K562 (cell line): Measurements from ENCODE around the gene SCAMP2. TPM values are rescaled to one million over a fixed set of nuclear protein-coding genes. Genes with fewer than 3 reads are reported as not detected.

ENCODE experiments used
- BDP1 ChIP-seq: IDR thresholded peaks from 3 replicates; pipeline ENCODE4 v1.6.1; 2011; ENCODE audit not compliant: insufficient read length, insufficient read depth
- CREB1 ChIP-seq, 2 experiments: sonication (generic) in 1 of 2; formaldehyde crosslinking in 1 of 2; IDR thresholded peaks; 2 replicates each; pipeline versions ENCODE4 v1.6.1 to v1.8.0; 2012 to 2022; ENCODE audit warnings: inconsistent platforms in 1 of 2, mild to moderate bottlenecking in 1 of 2, missing genetic modification reagents in 1 of 2, moderate library complexity in 1 of 2
- EP400 ChIP-seq: fragments of 450-650 bp; IDR thresholded peaks from 2 replicates; pipeline ENCODE4 v1.6.1; 2017; ENCODE audit warnings: antibody characterized with exemption, mild to moderate bottlenecking, moderate library complexity
- ESRRA ChIP-seq: fragments of 450-650 bp; IDR thresholded peaks from 2 replicates; pipeline ENCODE4 v1.6.1; 2014; ENCODE audit warnings: low read depth, mild to moderate bottlenecking, moderate library complexity, borderline replicate concordance
- GATAD2A ChIP-seq: fragments of 450-650 bp; IDR thresholded peaks from 2 replicates; pipeline ENCODE4 v1.6.1; 2017
- SMARCB1 ChIP-seq: IDR thresholded peaks from 2 replicates; pipeline ENCODE4 v1.6.1; 2011; ENCODE audit warnings: improper control_type of control experiment, low read depth; ENCODE audit not compliant: insufficient read length
- TCF7 ChIP-seq: sonication (generic); IDR thresholded peaks from 2 replicates; pipeline ENCODE4 v1.6.1; 2016; ENCODE audit warnings: antibody characterized with exemption, borderline replicate concordance
- U2AF1 ChIP-seq: fragments of 200-400 bp; formaldehyde crosslinking; optimal IDR thresholded peaks from 2 replicates; pipeline ENCODE3; 2017; ENCODE audit warnings: mild to moderate bottlenecking, low read depth, low read length, moderate library complexity
- ZNF24 ChIP-seq: fragments of 450-650 bp; IDR thresholded peaks from 2 replicates; pipeline ENCODE4 v1.6.1; 2016
- ZNF589 ChIP-seq: fragments of 200-800 bp; sonication (Bioruptor generic); IDR thresholded peaks from 2 replicates; pipeline ENCODE4 v1.6.1; 2016; ENCODE audit warnings: low read depth, missing genetic modification characterization, missing compliant biosample characterization
- ZNF785 ChIP-seq: fragments of 250-450 bp; sonication (Bioruptor Pico); IDR thresholded peaks from 2 replicates; pipeline ENCODE4 v1.4.0; 2020; ENCODE audit warnings: mild to moderate bottlenecking
- polyA plus RNA-seq, 8 experiments: library from polyadenylated mRNA; depleted of rRNA in 4 of 8; stranded (reverse) in 5 of 8; unstranded in 3 of 8; fragments of >200 nt; fragmentation: Nextera tagmentation in 2 of 8; fragmentation: Illumina TruSeq in 1 of 8; extraction: Ambion mirVana in 2 of 8; extraction: Trizol in 1 of 8; gene quantifications; 2 replicates each; pipeline versions ENCODE4 v1.2.1 to v1.2.3, GENCODE V29; 2011 to 2014; ENCODE audit warnings: inconsistent platforms in 1 of 8, missing spikeins in 1 of 8
- total RNA-seq, 7 experiments: library from RNA; depleted of rRNA in 6 of 7; stranded (reverse); fragments of >200 nt in 6 of 7; fragmentation: Illumina TruSeq in 2 of 7; extraction: Trizol in 2 of 7; gene quantifications; 2 replicates each; pipeline versions ENCODE4 v1.2.1 to v1.2.3, GENCODE V29; 2011 to 2021; ENCODE audit warnings: low replicate concordance in 1 of 7
- TF ChIP-seq, protein P1 (sequence below): fragments of 450-650 bp; IDR thresholded peaks from 2 replicates; pipeline ENCODE4 v1.6.1; 2018; ENCODE audit not compliant: partially characterized antibody
- TF ChIP-seq, protein P2 (sequence below): sonication (generic); formaldehyde crosslinking; IDR thresholded peaks from 2 replicates; pipeline ENCODE4 v1.4.0; 2020; ENCODE audit warnings: mild to moderate bottlenecking, missing genetic modification reagents
- TF ChIP-seq, protein P3 (sequence below): sonication (generic); formaldehyde crosslinking; IDR thresholded peaks from 2 replicates; pipeline ENCODE4 v1.8.0; 2023; ENCODE audit warnings: missing genetic modification reagents, mild to moderate bottlenecking, borderline replicate concordance
- TF ChIP-seq, protein P4 (sequence below): fragments of 250-450 bp; sonication (Bioruptor Pico); IDR thresholded peaks from 2 replicates; pipeline ENCODE4 v1.8.0; 2021; ENCODE audit warnings: mild to moderate bottlenecking, moderate library complexity

The SCAMP2 gene
- total and polyA plus RNA-seq, 9 of the 15 experiments (the other 6 are each of a cell fraction or from before 2014, with no cell fraction given) = 5.9 to 61.1 (median 20.1) TPM

DNA sequence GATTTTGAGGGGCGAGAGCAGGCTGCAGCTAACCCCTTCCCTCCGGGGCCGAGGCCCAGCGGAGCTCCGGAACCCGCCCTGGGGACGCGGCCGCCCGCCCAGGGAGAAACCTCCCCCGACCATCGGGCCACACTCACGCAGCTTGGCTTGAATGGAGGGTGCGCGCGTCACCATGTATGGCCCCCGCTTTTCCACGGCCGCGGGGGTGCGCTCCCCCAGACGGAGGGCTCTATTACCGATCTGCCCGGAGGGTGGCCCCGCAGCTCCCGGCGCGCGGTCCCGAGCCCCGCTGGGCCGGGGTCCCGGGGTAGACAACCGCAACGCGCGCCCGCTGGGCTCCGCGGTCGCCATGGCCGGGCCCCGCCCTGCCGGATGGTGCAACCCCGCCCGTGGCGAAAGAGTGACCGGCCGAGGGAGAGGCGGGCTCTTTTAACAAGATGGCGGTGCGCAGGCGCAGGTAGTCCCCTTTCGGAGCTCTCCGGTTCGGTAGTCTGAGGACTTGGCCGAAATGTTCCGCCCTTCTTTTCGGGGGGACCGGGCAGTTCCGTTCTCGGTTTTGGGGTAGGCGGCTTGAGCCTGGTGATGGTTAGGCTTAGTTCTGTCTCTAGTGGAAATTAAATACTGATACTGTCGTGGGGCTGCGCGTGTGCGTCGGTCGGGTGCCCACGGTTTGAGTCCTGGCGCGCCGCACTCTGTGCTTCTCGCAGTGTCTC is 33.4 kb upstream of the SCAMP2 start, which contains the start of gene FAM219B (continued):
- TF ChIP-seq, protein P1, sequence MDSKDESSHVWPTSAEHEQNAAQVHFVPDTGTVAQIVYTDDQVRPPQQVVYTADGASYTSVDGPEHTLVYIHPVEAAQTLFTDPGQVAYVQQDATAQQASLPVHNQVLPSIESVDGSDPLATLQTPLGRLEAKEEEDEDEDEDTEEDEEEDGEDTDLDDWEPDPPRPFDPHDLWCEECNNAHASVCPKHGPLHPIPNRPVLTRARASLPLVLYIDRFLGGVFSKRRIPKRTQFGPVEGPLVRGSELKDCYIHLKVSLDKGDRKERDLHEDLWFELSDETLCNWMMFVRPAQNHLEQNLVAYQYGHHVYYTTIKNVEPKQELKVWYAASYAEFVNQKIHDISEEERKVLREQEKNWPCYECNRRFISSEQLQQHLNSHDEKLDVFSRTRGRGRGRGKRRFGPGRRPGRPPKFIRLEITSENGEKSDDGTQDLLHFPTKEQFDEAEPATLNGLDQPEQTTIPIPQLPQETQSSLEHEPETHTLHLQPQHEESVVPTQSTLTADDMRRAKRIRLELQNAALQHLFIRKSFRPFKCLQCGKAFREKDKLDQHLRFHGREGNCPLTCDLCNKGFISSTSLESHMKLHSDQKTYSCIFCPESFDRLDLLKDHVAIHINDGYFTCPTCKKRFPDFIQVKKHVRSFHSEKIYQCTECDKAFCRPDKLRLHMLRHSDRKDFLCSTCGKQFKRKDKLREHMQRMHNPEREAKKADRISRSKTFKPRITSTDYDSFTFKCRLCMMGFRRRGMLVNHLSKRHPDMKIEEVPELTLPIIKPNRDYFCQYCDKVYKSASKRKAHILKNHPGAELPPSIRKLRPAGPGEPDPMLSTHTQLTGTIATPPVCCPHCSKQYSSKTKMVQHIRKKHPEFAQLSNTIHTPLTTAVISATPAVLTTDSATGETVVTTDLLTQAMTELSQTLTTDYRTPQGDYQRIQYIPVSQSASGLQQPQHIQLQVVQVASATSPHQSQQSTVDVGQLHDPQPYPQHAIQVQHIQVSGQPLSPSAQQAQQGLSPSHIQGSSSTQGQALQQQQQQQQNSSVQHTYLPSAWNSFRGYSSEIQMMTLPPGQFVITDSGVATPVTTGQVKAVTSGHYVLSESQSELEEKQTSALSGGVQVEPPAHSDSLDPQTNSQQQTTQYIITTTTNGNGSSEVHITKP = peak; percentile 25
- no peak for TF ChIP-seq U2AF1
- TF ChIP-seq GATAD2A = 0 out of 2 replicates have a peak, but pooled peaks have one; percentile 53
- peak; percentile 22 for TF ChIP-seq CREB1 (IDR thresholded peaks at IDR 0.05)
- peak; percentile 38; the same call in 1 of the 2 replicates for TF ChIP-seq CREB1 (CRISPR knock-in tag; IDR thresholded peaks at IDR 0.05)
- peak; percentile 50 for TF ChIP-seq EP400
- no peak for TF ChIP-seq ZNF24
- TF ChIP-seq, protein P2, sequence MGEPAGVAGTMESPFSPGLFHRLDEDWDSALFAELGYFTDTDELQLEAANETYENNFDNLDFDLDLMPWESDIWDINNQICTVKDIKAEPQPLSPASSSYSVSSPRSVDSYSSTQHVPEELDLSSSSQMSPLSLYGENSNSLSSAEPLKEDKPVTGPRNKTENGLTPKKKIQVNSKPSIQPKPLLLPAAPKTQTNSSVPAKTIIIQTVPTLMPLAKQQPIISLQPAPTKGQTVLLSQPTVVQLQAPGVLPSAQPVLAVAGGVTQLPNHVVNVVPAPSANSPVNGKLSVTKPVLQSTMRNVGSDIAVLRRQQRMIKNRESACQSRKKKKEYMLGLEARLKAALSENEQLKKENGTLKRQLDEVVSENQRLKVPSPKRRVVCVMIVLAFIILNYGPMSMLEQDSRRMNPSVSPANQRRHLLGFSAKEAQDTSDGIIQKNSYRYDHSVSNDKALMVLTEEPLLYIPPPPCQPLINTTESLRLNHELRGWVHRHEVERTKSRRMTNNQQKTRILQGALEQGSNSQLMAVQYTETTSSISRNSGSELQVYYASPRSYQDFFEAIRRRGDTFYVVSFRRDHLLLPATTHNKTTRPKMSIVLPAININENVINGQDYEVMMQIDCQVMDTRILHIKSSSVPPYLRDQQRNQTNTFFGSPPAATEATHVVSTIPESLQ = no peak
- TF ChIP-seq TCF7 = no peak
- TF ChIP-seq BDP1 = no peak
- TF ChIP-seq, protein P3, sequence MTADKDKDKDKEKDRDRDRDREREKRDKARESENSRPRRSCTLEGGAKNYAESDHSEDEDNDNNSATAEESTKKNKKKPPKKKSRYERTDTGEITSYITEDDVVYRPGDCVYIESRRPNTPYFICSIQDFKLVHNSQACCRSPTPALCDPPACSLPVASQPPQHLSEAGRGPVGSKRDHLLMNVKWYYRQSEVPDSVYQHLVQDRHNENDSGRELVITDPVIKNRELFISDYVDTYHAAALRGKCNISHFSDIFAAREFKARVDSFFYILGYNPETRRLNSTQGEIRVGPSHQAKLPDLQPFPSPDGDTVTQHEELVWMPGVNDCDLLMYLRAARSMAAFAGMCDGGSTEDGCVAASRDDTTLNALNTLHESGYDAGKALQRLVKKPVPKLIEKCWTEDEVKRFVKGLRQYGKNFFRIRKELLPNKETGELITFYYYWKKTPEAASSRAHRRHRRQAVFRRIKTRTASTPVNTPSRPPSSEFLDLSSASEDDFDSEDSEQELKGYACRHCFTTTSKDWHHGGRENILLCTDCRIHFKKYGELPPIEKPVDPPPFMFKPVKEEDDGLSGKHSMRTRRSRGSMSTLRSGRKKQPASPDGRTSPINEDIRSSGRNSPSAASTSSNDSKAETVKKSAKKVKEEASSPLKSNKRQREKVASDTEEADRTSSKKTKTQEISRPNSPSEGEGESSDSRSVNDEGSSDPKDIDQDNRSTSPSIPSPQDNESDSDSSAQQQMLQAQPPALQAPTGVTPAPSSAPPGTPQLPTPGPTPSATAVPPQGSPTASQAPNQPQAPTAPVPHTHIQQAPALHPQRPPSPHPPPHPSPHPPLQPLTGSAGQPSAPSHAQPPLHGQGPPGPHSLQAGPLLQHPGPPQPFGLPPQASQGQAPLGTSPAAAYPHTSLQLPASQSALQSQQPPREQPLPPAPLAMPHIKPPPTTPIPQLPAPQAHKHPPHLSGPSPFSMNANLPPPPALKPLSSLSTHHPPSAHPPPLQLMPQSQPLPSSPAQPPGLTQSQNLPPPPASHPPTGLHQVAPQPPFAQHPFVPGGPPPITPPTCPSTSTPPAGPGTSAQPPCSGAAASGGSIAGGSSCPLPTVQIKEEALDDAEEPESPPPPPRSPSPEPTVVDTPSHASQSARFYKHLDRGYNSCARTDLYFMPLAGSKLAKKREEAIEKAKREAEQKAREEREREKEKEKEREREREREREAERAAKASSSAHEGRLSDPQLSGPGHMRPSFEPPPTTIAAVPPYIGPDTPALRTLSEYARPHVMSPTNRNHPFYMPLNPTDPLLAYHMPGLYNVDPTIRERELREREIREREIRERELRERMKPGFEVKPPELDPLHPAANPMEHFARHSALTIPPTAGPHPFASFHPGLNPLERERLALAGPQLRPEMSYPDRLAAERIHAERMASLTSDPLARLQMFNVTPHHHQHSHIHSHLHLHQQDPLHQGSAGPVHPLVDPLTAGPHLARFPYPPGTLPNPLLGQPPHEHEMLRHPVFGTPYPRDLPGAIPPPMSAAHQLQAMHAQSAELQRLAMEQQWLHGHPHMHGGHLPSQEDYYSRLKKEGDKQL (CRISPR knock-in tag) = no peak
- no peak for TF ChIP-seq SMARCB1
- TF ChIP-seq ZNF785 (CRISPR knock-in tag) = no peak
- TF ChIP-seq, protein P4, sequence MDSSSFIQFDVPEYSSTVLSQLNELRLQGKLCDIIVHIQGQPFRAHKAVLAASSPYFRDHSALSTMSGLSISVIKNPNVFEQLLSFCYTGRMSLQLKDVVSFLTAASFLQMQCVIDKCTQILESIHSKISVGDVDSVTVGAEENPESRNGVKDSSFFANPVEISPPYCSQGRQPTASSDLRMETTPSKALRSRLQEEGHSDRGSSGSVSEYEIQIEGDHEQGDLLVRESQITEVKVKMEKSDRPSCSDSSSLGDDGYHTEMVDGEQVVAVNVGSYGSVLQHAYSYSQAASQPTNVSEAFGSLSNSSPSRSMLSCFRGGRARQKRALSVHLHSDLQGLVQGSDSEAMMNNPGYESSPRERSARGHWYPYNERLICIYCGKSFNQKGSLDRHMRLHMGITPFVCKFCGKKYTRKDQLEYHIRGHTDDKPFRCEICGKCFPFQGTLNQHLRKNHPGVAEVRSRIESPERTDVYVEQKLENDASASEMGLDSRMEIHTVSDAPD (CRISPR knock-in tag) = no peak
- no peak; the same call in 1 of the 2 replicates for TF ChIP-seq ESRRA
- no peak for TF ChIP-seq ZNF589 (CRISPR knock-in tag)
